HUES6 (cell line): ENCODE results near the gene NECTIN3.

ENCODE experiments used
- H3K27ac ChIP-seq: 2 replicates; pipeline ENCODE4 v1.7.0; 2013; ENCODE audit warnings: low read depth, mild to moderate bottlenecking, low read length, inconsistent platforms
- H3K27me3 ChIP-seq: 2 replicates; pipeline ENCODE4 v1.6.1; 2013; ENCODE audit warnings: low read length; ENCODE audit not compliant: control insufficient read depth, insufficient read depth
- H3K36me3 ChIP-seq: 2 replicates; pipeline ENCODE4 v1.6.1; 2013; ENCODE audit warnings: low read length; ENCODE audit not compliant: control insufficient read depth, insufficient read depth
- H3K4me1 ChIP-seq: 2 replicates; pipeline ENCODE4 v1.6.1; 2013; ENCODE audit warnings: low read length; ENCODE audit not compliant: control insufficient read depth, insufficient read depth
- H3K4me3 ChIP-seq: 2 replicates; pipeline ENCODE4 v1.5.1; 2013; ENCODE audit warnings: low read depth, low read length
- H3K9ac ChIP-seq: one replicate; pipeline ENCODE4 v1.6.1; 2013; ENCODE audit warnings: mild to moderate bottlenecking, low read length
- H3K9me3 ChIP-seq: 2 replicates; pipeline ENCODE4 v1.6.1; 2013; ENCODE audit warnings: low read depth, low read length; ENCODE audit not compliant: control insufficient read depth, insufficient read depth

NECTIN3 gene

GRCh38 chr3:111047812-111048435 lies 23.7 kb upstream of the NECTIN3 start:
- Histone ChIP-seq H3K4me3 (no peak overlapping the region), H3K9ac (no peak overlapping the region), H3K36me3 (no peaks in the 10 kb centered on the region), H3K4me1 (peaks cover 34% of the 10 kb centered on the region), H3K9me3 (no peaks in the 10 kb centered on the region; the same call in 1 of the 2 replicates), H3K27me3 (no peaks in the 10 kb centered on the region), H3K27ac (peak overlapping the region; percentile 79)

DNA sequence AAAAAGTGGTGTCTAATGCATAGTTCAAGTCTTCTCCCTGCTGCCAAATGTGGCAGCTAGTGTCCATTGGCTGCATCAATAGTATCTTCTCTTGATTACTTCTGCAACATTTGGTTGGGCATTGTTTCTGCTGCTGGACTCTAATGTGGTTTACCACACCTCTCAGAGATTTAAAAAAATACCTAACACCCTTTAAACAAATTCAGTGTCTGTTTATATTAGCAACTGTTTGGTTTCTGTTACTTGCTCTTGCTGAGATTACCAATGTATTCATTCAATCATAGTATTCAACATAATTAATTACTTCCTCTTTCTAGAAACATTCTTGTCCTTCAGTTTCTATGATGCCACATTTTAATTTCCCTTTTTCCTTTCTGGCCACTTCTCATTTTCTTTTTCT lies 20.3 kb upstream of the NECTIN3 start:
- Histone ChIP-seq H3K36me3 (no peaks in the 10 kb centered on the region), H3K9ac (no peak overlapping the region), H3K9me3 (no peaks in the 10 kb centered on the region; the same call in 1 of the 2 replicates), H3K4me3 (no peak overlapping the region), H3K27me3 (no peaks in the 10 kb centered on the region), H3K27ac (no peak overlapping the region), H3K4me1 (peaks cover 24% of the 10 kb centered on the region)

DNA sequence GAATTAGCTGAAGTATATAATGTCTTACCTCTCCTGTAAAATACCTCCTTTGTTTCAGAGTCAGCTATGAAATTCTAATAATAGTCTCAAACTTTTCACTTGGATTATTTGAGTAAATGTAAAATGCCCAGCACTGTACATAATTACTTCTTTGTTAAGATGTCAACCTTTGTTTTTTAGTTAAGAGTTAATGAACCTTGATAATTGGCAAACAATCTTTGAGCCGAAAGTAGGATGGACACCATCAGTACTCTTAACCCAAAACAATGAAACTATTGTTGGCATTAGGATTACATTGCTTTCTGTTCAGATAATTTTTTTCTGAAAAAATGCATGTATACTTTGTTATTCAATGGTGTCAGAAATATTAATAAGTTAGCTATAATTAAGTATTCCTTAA lies 3.0 kb upstream of the NECTIN3 start:
- H3K9ac ChIP-seq: no peak overlapping the region
- H3K36me3 ChIP-seq: no peaks in the 10 kb centered on the region
- H3K9me3 ChIP-seq: no peaks in the 10 kb centered on the region
- H3K4me1 ChIP-seq: peaks cover 10% of the 10 kb centered on the region
- H3K4me3 ChIP-seq: no peak overlapping the region
- no peaks in the 10 kb centered on the region; the same call in 1 of the 2 replicates for H3K27me3 ChIP-seq
- no peak overlapping the region for H3K27ac ChIP-seq

- Histone ChIP-seq H3K36me3 (no peaks in the 10 kb centered on the region), H3K27me3 (no peaks in the 10 kb centered on the region; the same call in 1 of the 2 replicates), H3K4me1 (peaks cover 23% of the 10 kb centered on the region), H3K4me3 (peak overlapping the region; percentile 90), H3K9me3 (no peaks in the 10 kb centered on the region), H3K27ac (no peak overlapping the region), H3K9ac (peak overlapping the region; percentile 85)
Measured at GRCh38 chr3:111069974-111070771, 1.4 kb upstream of the NECTIN3 start.

- H3K9me3 ChIP-seq: no peaks in the 10 kb centered on the region
- H3K4me3 ChIP-seq: peak overlapping the region; percentile 90
- no peaks in the 10 kb centered on the region; the same call in 1 of the 2 replicates for H3K27me3 ChIP-seq
- peak overlapping the region; percentile 83; the same call in 1 of the 2 replicates for H3K27ac ChIP-seq
- H3K36me3 ChIP-seq: no peaks in the 10 kb centered on the region
- peaks cover 23% of the 10 kb centered on the region for H3K4me1 ChIP-seq
- H3K9ac ChIP-seq: peak overlapping the region; percentile 85
Measured at GRCh38 chr3:111070772-111071256, 802 bp upstream of the NECTIN3 start.

DNA sequence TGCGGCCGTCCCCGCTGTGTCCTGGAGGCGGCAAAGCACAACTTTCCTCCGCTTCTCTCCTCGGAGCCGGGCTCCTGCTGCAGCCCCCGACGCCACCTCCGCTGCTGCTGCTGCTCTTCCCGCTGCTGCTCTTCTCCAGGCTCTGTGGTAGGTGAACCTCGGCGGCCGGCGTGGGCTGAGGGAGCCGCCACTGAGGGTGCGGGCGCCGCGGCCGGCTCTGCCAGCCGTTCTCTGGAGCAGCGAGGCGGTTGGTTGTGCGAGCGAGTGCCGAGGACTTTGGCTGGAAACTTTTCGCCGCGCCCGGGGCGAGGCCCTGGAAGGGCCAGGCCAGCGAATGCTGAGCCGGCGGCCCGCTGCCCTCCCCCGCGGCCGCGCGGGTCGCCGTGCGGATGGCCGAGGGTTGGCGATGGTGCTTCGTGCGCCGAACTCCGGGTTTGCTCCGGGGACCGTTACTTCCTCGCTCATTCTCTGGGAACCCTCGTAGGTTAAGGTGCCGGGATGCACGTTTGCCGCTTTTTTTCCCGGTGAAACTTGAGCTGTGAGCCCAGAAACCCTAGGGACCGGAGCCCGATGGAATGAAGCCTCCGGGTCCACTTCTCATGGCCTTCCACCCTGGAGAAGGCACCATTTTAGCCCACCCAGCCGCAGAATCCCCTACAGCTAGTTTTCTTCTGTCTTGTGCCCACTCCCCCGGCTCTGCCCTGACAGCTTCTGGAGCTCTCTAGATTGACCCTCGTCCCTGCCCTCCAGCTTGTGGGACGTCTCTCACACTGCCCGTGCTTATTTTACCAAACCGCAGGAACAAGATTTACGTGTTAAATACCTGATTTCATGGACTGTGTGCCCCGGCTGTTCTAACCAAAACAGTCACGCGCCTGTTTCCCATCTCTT lies 660 bp downstream of the NECTIN3 start:
- H3K9ac ChIP-seq: peak overlapping the region; percentile 85
- H3K27ac ChIP-seq: peak overlapping the region; percentile 71; the same call in 1 of the 2 replicates
- H3K27me3 ChIP-seq: no peaks in the 10 kb centered on the region; the same call in 1 of the 2 replicates
- H3K4me3 ChIP-seq: peak overlapping the region; percentile 90
- H3K9me3 ChIP-seq: no peaks in the 10 kb centered on the region
- no peaks in the 10 kb centered on the region for H3K36me3 ChIP-seq
- peaks cover 26% of the 10 kb centered on the region for H3K4me1 ChIP-seq

GRCh38 chr3:111073218-111073617 lies 1.6 kb downstream of the NECTIN3 start:
- Histone ChIP-seq H3K9ac (peak overlapping the region; percentile 85), H3K27ac (no peak overlapping the region), H3K27me3 (no peaks in the 10 kb centered on the region; the same call in 1 of the 2 replicates), H3K4me3 (peak overlapping the region; percentile 90), H3K9me3 (no peaks in the 10 kb centered on the region), H3K36me3 (no peaks in the 10 kb centered on the region), H3K4me1 (peaks cover 35% of the 10 kb centered on the region)

DNA sequence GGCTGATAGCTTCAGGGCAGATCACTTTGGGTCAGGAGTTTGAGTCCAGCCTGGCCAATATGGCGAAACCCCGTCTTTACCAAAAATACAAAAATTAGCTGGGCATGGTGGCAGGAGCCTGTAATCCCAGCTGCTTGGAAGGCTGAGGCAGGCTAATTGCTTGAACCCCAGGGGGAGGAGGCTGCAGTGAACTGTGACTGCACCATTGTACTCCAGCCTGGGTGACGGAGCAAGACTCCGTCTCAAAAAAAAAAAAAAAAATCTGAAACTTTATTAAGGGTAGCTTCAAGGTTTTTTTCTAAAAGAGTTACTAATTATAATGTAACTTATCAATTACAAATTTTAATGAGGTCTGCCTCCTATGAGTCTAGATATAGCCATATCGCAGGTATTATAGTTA lies 5.1 kb downstream of the NECTIN3 start:
- Histone ChIP-seq H3K27ac (no peak overlapping the region), H3K36me3 (no peaks in the 10 kb centered on the region), H3K27me3 (no peaks in the 10 kb centered on the region; the same call in 1 of the 2 replicates), H3K4me3 (no peak overlapping the region), H3K9me3 (no peaks in the 10 kb centered on the region), H3K9ac (no peak overlapping the region), H3K4me1 (peaks cover 54% of the 10 kb centered on the region)

DNA sequence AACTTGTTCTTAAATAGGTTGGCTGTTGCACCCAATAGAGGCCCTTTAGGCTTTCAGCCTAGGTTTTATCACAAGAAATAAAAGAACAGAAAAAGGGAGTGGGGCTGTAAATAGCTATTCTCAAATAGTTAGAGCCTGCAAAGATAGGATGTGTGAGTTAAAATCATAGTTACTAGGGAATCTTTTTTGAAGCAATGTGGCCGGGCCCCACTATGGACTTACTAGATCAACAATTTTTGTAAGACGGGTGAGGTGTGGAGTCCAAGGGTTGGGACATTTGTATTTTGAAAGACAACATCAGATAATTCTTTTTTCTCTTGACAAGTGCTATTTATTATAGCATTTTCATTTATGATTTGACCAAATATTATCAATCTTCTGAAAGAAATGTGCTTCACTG lies 5.8 kb downstream of the NECTIN3 start:
- H3K9ac ChIP-seq: no peak overlapping the region
- no peaks in the 10 kb centered on the region; the same call in 1 of the 2 replicates for H3K27me3 ChIP-seq
- no peaks in the 10 kb centered on the region for H3K36me3 ChIP-seq
- no peak overlapping the region for H3K4me3 ChIP-seq
- H3K4me1 ChIP-seq: peaks cover 54% of the 10 kb centered on the region
- no peak overlapping the region for H3K27ac ChIP-seq
- no peaks in the 10 kb centered on the region for H3K9me3 ChIP-seq

DNA sequence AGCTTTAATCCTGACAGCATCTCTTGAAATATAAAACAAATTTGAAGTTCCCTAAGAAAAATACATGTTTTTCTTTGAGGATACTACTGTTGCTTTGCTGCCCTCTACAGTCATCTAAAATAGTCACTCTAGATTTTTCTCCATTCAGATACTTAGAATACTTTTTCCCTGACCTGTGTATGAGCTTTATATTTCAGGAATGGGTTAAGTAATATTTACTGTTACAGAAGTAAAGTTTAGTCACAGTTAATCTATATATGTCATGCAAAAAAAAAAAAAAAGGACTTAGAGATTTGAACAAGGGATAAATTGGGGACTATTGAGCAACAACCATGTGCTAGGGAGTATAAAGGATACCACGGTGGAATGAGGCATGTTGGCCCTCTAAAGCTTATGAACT lies 8.8 kb downstream of the NECTIN3 start:
- Histone ChIP-seq H3K4me3 (no peak overlapping the region), H3K9me3 (no peaks in the 10 kb centered on the region), H3K36me3 (no peaks in the 10 kb centered on the region), H3K27ac (no peak overlapping the region), H3K9ac (no peak overlapping the region), H3K27me3 (no peaks in the 10 kb centered on the region), H3K4me1 (peaks cover 38% of the 10 kb centered on the region)
